Upper lobe of left lung (tissue), 6 donors: ENCODE results near the gene STK38. TPM values are rescaled to one million over a fixed set of nuclear protein-coding genes. Genes with fewer than 3 reads are reported as not detected.

Experiments
- ATAC-seq, 2 donors: fragments of 200-7000 bp; cut with Tn5 transposase; one replicate each; pipeline ENCODE4 v1.9.1; 2022; ENCODE audit warnings: mild to moderate bottlenecking in 2 of 2, moderate library complexity in 2 of 2; ENCODE audit not compliant: low FRiP score in 2 of 2
- DNase-seq, 2 donors: peaks; one replicate each; pipeline ENCODE4 v3.0.0-alpha.2; 2019 to 2020
- H3K27ac ChIP-seq, 4 donors: fragments of 200-600 bp; sonication (generic); one replicate each; pipeline ENCODE4 v1.5.1; 2016 to 2019
- H3K27me3 ChIP-seq, 4 donors: fragments of 200-600 bp; sonication (generic); one replicate each; pipeline ENCODE4 v1.5.1; 2017 to 2019
- H3K36me3 ChIP-seq, 4 donors: fragments of 200-600 bp; sonication (generic); one replicate each; pipeline ENCODE4 v1.5.1; 2016 to 2019
- H3K4me1 ChIP-seq, 4 donors: fragments of 200-600 bp; sonication (generic); one replicate each; pipeline ENCODE4 v1.5.1; 2018 to 2019
- H3K4me3 ChIP-seq, 4 donors: fragments of 200-600 bp; sonication (generic); one replicate each; pipeline ENCODE4 v1.5.1; 2017 to 2019; ENCODE audit warnings: mild to moderate bottlenecking in 2 of 4, moderate library complexity in 1 of 4
- H3K9me3 ChIP-seq, 4 donors: fragments of 200-600 bp; sonication (generic); one replicate each; pipeline ENCODE4 v1.5.1; 2018 to 2019
- CTCF ChIP-seq, 6 experiments: fragments of 450-650 bp in 4 of 6; fragments of 200-600 bp in 2 of 6; sonication (generic) in 2 of 6; IDR thresholded peaks; one replicate each; pipeline ENCODE4 v1.5.1; 2016 to 2019; ENCODE audit warnings: antibody characterized with exemption in 6 of 6
- EP300 ChIP-seq, 4 donors: sonication (generic); formaldehyde crosslinking; IDR thresholded peaks; one replicate each; pipeline ENCODE4 v1.5.1; 2017; ENCODE audit warnings: antibody characterized with exemption in 4 of 4, control low read depth in 2 of 4
- POLR2A ChIP-seq, 4 donors: fragments of 450-650 bp; IDR thresholded peaks; one replicate each; pipeline ENCODE4 v1.5.1; 2016 to 2017; ENCODE audit warnings: antibody characterized with exemption in 4 of 4, mild to moderate bottlenecking in 2 of 4
- POLR2AphosphoS5 ChIP-seq, 2 donors: sonication (generic); formaldehyde crosslinking; IDR thresholded peaks; one replicate each; pipeline ENCODE4 v1.5.1; 2017; ENCODE audit warnings: antibody characterized with exemption in 2 of 2
- WGBS, 2 donors: methylation state at CpG; one replicate each; pipeline ENCODE4 v1.1.5; 2017 to 2018; 5-methylcytosine and 5-hydroxymethylcytosine counted together
- total RNA-seq, 6 donors: library from RNA; depleted of rRNA in 4 of 6; stranded (reverse); fragments of >200 nt in 4 of 6; gene quantifications; one replicate each; pipeline versions ENCODE4 v1.1.0 to v1.2.1, GENCODE V29; 2016 to 2021
- donor health status: DM: no; HTN: no; CAD: no; lungs with moderate emphysema.
- donor health status: DM: no; HTN: yes; CAD: no; lungs with severe emphysema.

STK38 gene
- total RNA-seq, 6 donors from 2014 or later: 15.1 to 47.1 (median 30.4) TPM

- H3K27me3 ChIP-seq: no peaks in the 10 kb centered on the region
- H3K27ac ChIP-seq: no peak overlapping the region
- DNase-seq (no peak), ATAC-seq (no peak)
- H3K36me3 ChIP-seq: peaks cover 3 to 44% (median 17%) of the 10 kb centered on the region in 4 donors
- peaks cover 11 to 30% (median 23%) of the 10 kb centered on the region in 4 donors for H3K4me1 ChIP-seq
- no peak overlapping the region for H3K4me3 ChIP-seq
- 88% methylated on average over 4 of the region's 4 CpGs for WGBS, 2 donors
- H3K9me3 ChIP-seq: no peaks in the 10 kb centered on the region
- TF ChIP-seq POLR2A (IDR thresholded peaks at IDR 0.05) (no peak), EP300 (IDR thresholded peaks at IDR 0.05) (no peak), POLR2AphosphoS5 (IDR thresholded peaks at IDR 0.05) (no peak), CTCF (IDR thresholded peaks at IDR 0.05) (no peak)
Measured at GRCh38 chr6:36539814-36540568, 7.3 kb downstream of the STK38 start.

GRCh38 chr6:36536873-36537547, 10.3 kb downstream of the STK38 start:
- Histone ChIP-seq H3K27ac (no peak overlapping the region), H3K9me3 (no peaks in the 10 kb centered on the region), H3K4me1 (peaks cover 0 to 8% (median 3%) of the 10 kb centered on the region in 4 donors), H3K36me3 (peaks cover 3 to 51% (median 17%) of the 10 kb centered on the region in 4 donors), H3K4me3 (no peak overlapping the region), H3K27me3 (no peaks in the 10 kb centered on the region)
- WGBS, 2 donors: 94 to 96% methylated on average over 3 of the region's 3 CpGs
- DNase-seq (no peak), ATAC-seq (no peak)
- no peak for TF ChIP-seq POLR2AphosphoS5 (IDR thresholded peaks at IDR 0.05)
- TF ChIP-seq EP300 (IDR thresholded peaks at IDR 0.05): no peak
- TF ChIP-seq CTCF (IDR thresholded peaks at IDR 0.05): no peak
- no peak for TF ChIP-seq POLR2A (IDR thresholded peaks at IDR 0.05)

- peaks cover 0 to 50% (median 5%) of the 10 kb centered on the region in 4 donors for H3K36me3 ChIP-seq
- ATAC-seq (no peak), DNase-seq (no peak)
- H3K9me3 ChIP-seq: no peaks in the 10 kb centered on the region
- TF ChIP-seq POLR2AphosphoS5 (IDR thresholded peaks at IDR 0.05) (no peak), CTCF (IDR thresholded peaks at IDR 0.05) (no peak), EP300 (IDR thresholded peaks at IDR 0.05) (no peak), POLR2A (IDR thresholded peaks at IDR 0.05) (no peak)
- H3K27me3 ChIP-seq: no peaks in the 10 kb centered on the region
- no peak overlapping the region for H3K27ac ChIP-seq
- 28 to 41% methylated on average over 1 of the region's 1 CpG for WGBS, 2 donors
- no peaks in the 10 kb centered on the region for H3K4me1 ChIP-seq
- H3K4me3 ChIP-seq: no peak overlapping the region
Measured at GRCh38 chr6:36533321-36533720, 14.0 kb downstream of the STK38 start.

- Histone ChIP-seq H3K27me3 (no peaks in the 10 kb centered on the region), H3K4me1 (peaks cover 0 to 12% (median 5%) of the 10 kb centered on the region in 4 donors), H3K9me3 (no peaks in the 10 kb centered on the region), H3K4me3 (no peak overlapping the region), H3K36me3 (peaks cover 3 to 68% (median 28%) of the 10 kb centered on the region in 4 donors), H3K27ac (no peak overlapping the region)
- 65 to 83% methylated on average over 2 of the region's 2 CpGs for WGBS, 2 donors
- DNase-seq: no peak
- TF ChIP-seq CTCF (IDR thresholded peaks at IDR 0.05) (no peak), EP300 (IDR thresholded peaks at IDR 0.05) (no peak), POLR2AphosphoS5 (IDR thresholded peaks at IDR 0.05) (no peak), POLR2A (IDR thresholded peaks at IDR 0.05) (no peak)
- no peak for ATAC-seq
Measured at GRCh38 chr6:36526066-36526465, 21.2 kb downstream of the STK38 start.
